CD4-positive, alpha-beta T cell (primary cell): ENCODE results near the gene HSD11B2. TPM values are rescaled to one million over a fixed set of nuclear protein-coding genes. Genes with fewer than 3 reads are reported as not detected.

Experiments used
- ATAC-seq: fragments of 200-7000 bp; cut with Tn5 transposase; one replicate; pipeline ENCODE4 v1.10.0; 2022; ENCODE audit warnings: mild to moderate bottlenecking; ENCODE audit not compliant: poor library complexity
- CTCF ChIA-PET: fragments of 350-600 bp; sonication (Branson Sonifier 250); formaldehyde crosslinking; loops from one replicate; lab custom pipeline; 2021; ENCODE audit warnings: antibody characterized with exemption, inconsistent platforms; lab: Charles Lee
- POLR2A ChIA-PET: fragments of 350-600 bp; sonication (Branson Sonifier 250); formaldehyde crosslinking; loops from one replicate; lab custom pipeline; 2021; ENCODE audit warnings: antibody characterized with exemption, inconsistent platforms; lab: Charles Lee
- DNase-seq, 14 experiments: peaks; one replicate each; pipeline ENCODE4 v3.0.0-alpha.2; 2013 to 2020; ENCODE audit warnings: mixed read lengths in 2 of 14
- H3K27ac ChIP-seq, 2 donors: one replicate each; pipeline versions ENCODE4 v1.5.1 to v1.7.0; 2013; ENCODE audit warnings: low read length in 2 of 2, low read depth in 1 of 2, mild to moderate bottlenecking in 1 of 2
- H3K27me3 ChIP-seq, 2 experiments: 1 replicate in 1 of 2; 2 replicates in 1 of 2; pipeline versions ENCODE4 v1.6.1 to v1.7.0; 2013; ENCODE audit warnings: low read length in 2 of 2, control low read depth in 1 of 2, mild to moderate bottlenecking in 1 of 2, moderate library complexity in 1 of 2; ENCODE audit not compliant: insufficient read depth in 2 of 2, control insufficient read depth in 1 of 2
- H3K36me3 ChIP-seq: one replicate; pipeline ENCODE4 v1.6.1; 2013; ENCODE audit warnings: low read length, control low read depth; ENCODE audit not compliant: insufficient read depth
- H3K4me1 ChIP-seq: one replicate; pipeline ENCODE4 v1.6.1; 2013; ENCODE audit warnings: low read length, control low read depth; ENCODE audit not compliant: insufficient read depth
- H3K4me3 ChIP-seq: one replicate; pipeline ENCODE4 v1.5.1; 2013; ENCODE audit warnings: mild to moderate bottlenecking, low read length, moderate library complexity
- H3K9me3 ChIP-seq, 2 experiments: 1 replicate in 1 of 2; 2 replicates in 1 of 2; pipeline versions ENCODE4 v1.6.1 to v1.7.0; 2013; ENCODE audit warnings: low read length in 2 of 2, mild to moderate bottlenecking in 2 of 2, control low read depth in 1 of 2, moderate library complexity in 1 of 2; ENCODE audit not compliant: control insufficient read depth in 1 of 2, insufficient read depth in 1 of 2
- H3K27ac Mint-ChIP-seq: one replicate; pipeline ENCODE4 v1.8.0; 2020; ENCODE audit warnings: mixed read lengths
- H3K27me3 Mint-ChIP-seq: one replicate; pipeline ENCODE4 v1.8.0; 2021; ENCODE audit warnings: mixed read lengths
- H3K36me3 Mint-ChIP-seq: one replicate; pipeline ENCODE4 v1.8.0; 2021; ENCODE audit warnings: low read depth, mixed read lengths
- H3K4me1 Mint-ChIP-seq: one replicate; pipeline ENCODE4 v1.8.0; 2021; ENCODE audit warnings: low read depth, mixed read lengths
- H3K4me3 Mint-ChIP-seq: one replicate; pipeline ENCODE4 v1.8.0; 2020; ENCODE audit warnings: mild to moderate bottlenecking, mixed read lengths
- H3K9me3 Mint-ChIP-seq: one replicate; pipeline ENCODE4 v1.8.0; 2020; ENCODE audit warnings: mixed read lengths
- CTCF ChIP-seq: fragments of 200-600 bp; IDR thresholded peaks from one replicate; pipeline ENCODE4 v1.8.0; 2022; ENCODE audit warnings: antibody characterized with exemption, mild to moderate bottlenecking
- intact Hi-C, 2 experiments: fragments of 100-400 bp; cut with DNase I in 1 of 2; cut with micrococcal nuclease in 1 of 2; formaldehyde crosslinking; loops; one replicate each; pipeline versions ENCODE4 v1.15.1 to v1.9.0; 2023 to 2025; cut with DNase I, micrococcal nuclease
- total RNA-seq, 174 experiments: library from RNA in 2 of 174; stranded (reverse) in 2 of 174; gene quantifications; one replicate each; pipeline ENCODE4 v1.2.3 and lab custom pipeline; 2021 to 2026

Gene HSD11B2
- total RNA-seq, 2 experiments from 2014 or later: not detected

DNA sequence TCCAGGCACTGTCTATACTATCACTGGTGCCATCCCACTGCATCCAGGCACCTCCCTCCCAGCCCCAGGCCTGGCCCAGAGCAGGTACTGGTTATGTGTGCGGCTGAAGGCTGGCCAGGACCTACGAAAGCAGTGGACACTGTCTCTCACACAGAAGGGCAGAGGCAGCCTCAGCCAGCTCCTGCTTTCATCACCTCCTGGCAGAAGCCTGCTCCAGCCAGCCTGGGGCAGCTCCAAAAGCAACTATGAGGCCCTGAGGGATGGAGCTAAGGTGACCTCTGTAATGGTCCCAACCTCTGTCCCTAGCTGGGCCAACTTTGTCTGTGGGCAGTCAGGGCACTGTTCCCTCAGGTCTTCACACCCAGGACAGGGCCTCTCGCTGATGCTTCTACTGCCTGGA is 18.8 kb downstream of the HSD11B2 start:
- Histone ChIP-seq H3K27ac (no peak overlapping the region), H3K4me3 (no peak overlapping the region), H3K36me3 (peaks cover 65% of the 10 kb centered on the region), H3K27me3 (no peaks in the 10 kb centered on the region), H3K4me1 (no peaks in the 10 kb centered on the region), H3K9me3 (peaks cover 0 to 4% of the 10 kb centered on the region in 2 experiments)
- H3K27me3 Mint-ChIP-seq: no peaks in the 10 kb centered on the region
- no peak overlapping the region for H3K27ac Mint-ChIP-seq
- CTCF ChIA-PET: no interaction called here
- no peaks in the 10 kb centered on the region for H3K9me3 Mint-ChIP-seq
- TF ChIP-seq CTCF: no peak
- ATAC-seq: no peak
- DNase-seq: no peak
- no peak overlapping the region for H3K4me3 Mint-ChIP-seq
- H3K36me3 Mint-ChIP-seq: peaks cover 74% of the 10 kb centered on the region
- H3K4me1 Mint-ChIP-seq: no peaks in the 10 kb centered on the region
- POLR2A ChIA-PET: interaction anchor here (0.5 kb wide), 1 partner anchor 502 kb away, joined by 3 read pairs; no protein-coding TSS in a partner anchor
- intact Hi-C loops: loop anchor here in 1 of 2 experiments (10.0 kb wide), 1 partner anchor 305 kb away; no protein-coding TSS in a partner anchor

- H3K9me3 ChIP-seq: peaks cover 0 to 4% of the 10 kb centered on the region in 2 experiments
- no peaks in the 10 kb centered on the region for H3K27me3 Mint-ChIP-seq
- H3K4me1 ChIP-seq: no peaks in the 10 kb centered on the region
- H3K4me3 Mint-ChIP-seq: no peak overlapping the region
- CTCF ChIA-PET: no interaction called here
- intact Hi-C loops: loop anchor here in 1 of 2 experiments (10.0 kb wide), 1 partner anchor 306 kb away; no protein-coding TSS in a partner anchor
- DNase-seq: no peak
- H3K27ac ChIP-seq: no peak overlapping the region
- H3K36me3 ChIP-seq: peaks cover 58% of the 10 kb centered on the region
- TF ChIP-seq CTCF: no peak
- H3K27me3 ChIP-seq: no peaks in the 10 kb centered on the region
- no peak overlapping the region for H3K4me3 ChIP-seq
- no peak overlapping the region for H3K27ac Mint-ChIP-seq
- H3K9me3 Mint-ChIP-seq: no peaks in the 10 kb centered on the region
- peaks cover 75% of the 10 kb centered on the region for H3K36me3 Mint-ChIP-seq
- peaks cover 3% of the 10 kb centered on the region for H3K4me1 Mint-ChIP-seq
- ATAC-seq: no peak
- POLR2A ChIA-PET: no interaction called here
These were observed 20.3 kb downstream of the HSD11B2 start for GRCh38 chr16:67451061-67451703.

GRCh38 chr16:67451704-67452435 is 20.9 kb downstream of the HSD11B2 start:
- H3K36me3 Mint-ChIP-seq: peaks cover 69% of the 10 kb centered on the region
- POLR2A ChIA-PET: no interaction called here

More at GRCh38 chr16:67451704-67452435, 20.9 kb downstream of the HSD11B2 start:
- Histone ChIP-seq H3K9me3 (peaks cover 0 to 4% of the 10 kb centered on the region in 2 experiments), H3K27ac (no peak overlapping the region), H3K4me3 (no peak overlapping the region), H3K27me3 (no peaks in the 10 kb centered on the region), H3K4me1 (no peaks in the 10 kb centered on the region), H3K36me3 (peaks cover 55% of the 10 kb centered on the region)
- TF ChIP-seq CTCF: no peak
- intact Hi-C loops: loop anchor here in 1 of 2 experiments (10.0 kb wide), 1 partner anchor 307 kb away; no protein-coding TSS in a partner anchor
- Mint-ChIP-seq H3K4me3 (no peak overlapping the region), H3K4me1 (peaks cover 9% of the 10 kb centered on the region), H3K9me3 (no peaks in the 10 kb centered on the region), H3K27ac (no peak overlapping the region), H3K27me3 (no peaks in the 10 kb centered on the region)
- DNase-seq (no peak), ATAC-seq (no peak)
- CTCF ChIA-PET: no interaction called here
